Measurements from ENCODE around the gene YTHDC2. TPM values are rescaled to one million over a fixed set of nuclear protein-coding genes. Genes with fewer than 3 reads are reported as not detected.

The YTHDC2 gene
- total and polyA plus RNA-seq, 10 of the 15 experiments (the other 5 are each of a cell fraction or from before 2014, with no cell fraction given), result 3.8 to 25.8 (median 16.4) TPM

GRCh38 chr5:113513384-113514288 is at the start of gene YTHDC2 (continued):
- TF ChIP-seq FOXM1 (IDR thresholded peaks at IDR 0.05; ENCODE audit: low read depth, low read length) (no peak), SREBF2 (IDR thresholded peaks at IDR 0.05; ENCODE audit: low read length) (no peak), ATF2 (IDR thresholded peaks at IDR 0.05; ENCODE audit: low read length) (peak; percentile 80; the same call in 1 of the 2 replicates), ZNF274 (IDR thresholded peaks at IDR 0.05; ENCODE audit: insufficient read depth, insufficient read length) (no peak), RAD51 (IDR thresholded peaks at IDR 0.05) (no peak), TAF1 (IDR thresholded peaks at IDR 0.05; ENCODE audit: borderline replicate concordance, low read depth, low read length) (peak; percentile 94), RBBP5 (conservative IDR thresholded peaks at IDR 0.05) (no peak), ZNF622 (IDR thresholded peaks at IDR 0.05) (no peak), STAT1 (conservative IDR thresholded peaks at IDR 0.05) (0 out of 2 replicates have a peak, but pooled peaks have one; percentile 47), PBX3 (IDR thresholded peaks at IDR 0.05; ENCODE audit: insufficient replicate concordance, low read depth, low read length) (no peak), EGR1 (IDR thresholded peaks at IDR 0.05; ENCODE audit: borderline replicate concordance in 1 of 2, low read depth in 2 of 2, low read length in 2 of 2) (peak; percentile 52 to 91; a peak in 2 of 3 replicates), SMC3 (IDR thresholded peaks at IDR 0.05; ENCODE audit: borderline replicate concordance, low read length) (no peak; the same call in 1 of the 2 replicates), BCLAF1 (IDR thresholded peaks at IDR 0.05) (no peak), FOS (IDR thresholded peaks at IDR 0.05; ENCODE audit: borderline replicate concordance, extremely low read depth, insufficient read length) (no peak), SMAD1 (IDR thresholded peaks at IDR 0.05; ENCODE audit: low read depth, partially characterized antibody) (no peak), CHD4 (IDR thresholded peaks at IDR 0.05) (no peak), POLR2AphosphoS5 (IDR thresholded peaks at IDR 0.05; ENCODE audit: low read length) (peak; percentile 90), PKNOX1 (IDR thresholded peaks at IDR 0.05) (peak; percentile 61; the same call in 1 of the 2 replicates), IKZF2 (IDR thresholded peaks at IDR 0.05) (peak; percentile 48; a peak in 2 of 4 replicates), JUNB (IDR thresholded peaks at IDR 0.05) (no peak), STAT3 (IDR thresholded peaks at IDR 0.05; ENCODE audit: low read depth, low read length) (no peak), USF1 (IDR thresholded peaks at IDR 0.05; ENCODE audit: borderline replicate concordance, extremely low read length, insufficient read depth, low read depth, low read length) (peak; percentile 47), JUND (IDR thresholded peaks at IDR 0.05; ENCODE audit: low read depth, low read length) (peak; percentile 91)
